PFSK-1 (cell line): ENCODE data around the gene MCTP1.

Experiments
- POLR2AphosphoS5 ChIP-seq: IDR thresholded peaks from 2 replicates; pipeline ENCODE4 v1.6.1; 2012; ENCODE audit warnings: low read depth, mild to moderate bottlenecking, control low read depth, low read length, moderate library complexity
- REST ChIP-seq, 2 experiments: IDR thresholded peaks; 2 replicates each; pipeline versions ENCODE4 v1.6.1 to v1.8.0; 2011 to 2012; ENCODE audit warnings: low read depth in 2 of 2, low read length in 2 of 2, control low read depth in 1 of 2, inconsistent platforms in 1 of 2, mild to moderate bottlenecking in 1 of 2, moderate library complexity in 1 of 2; ENCODE audit not compliant: insufficient read depth in 1 of 2

- no peak for TF ChIP-seq REST (IDR thresholded peaks at IDR 0.05; ENCODE audit: insufficient read depth in 1 of 2, low read depth in 2 of 2, low read length in 2 of 2)
- no peak for TF ChIP-seq POLR2AphosphoS5
These were observed 120.0 kb downstream of the MCTP1 start for GRCh38 chr5:95164861-95165260.
